ENCODE data around the gene MAPK6. TPM values are rescaled to one million over a fixed set of nuclear protein-coding genes. Genes with fewer than 3 reads are reported as not detected.

Gene MAPK6
- total RNA-seq, 1 experiment from 2014 or later, result 83.2 TPM

DNA sequence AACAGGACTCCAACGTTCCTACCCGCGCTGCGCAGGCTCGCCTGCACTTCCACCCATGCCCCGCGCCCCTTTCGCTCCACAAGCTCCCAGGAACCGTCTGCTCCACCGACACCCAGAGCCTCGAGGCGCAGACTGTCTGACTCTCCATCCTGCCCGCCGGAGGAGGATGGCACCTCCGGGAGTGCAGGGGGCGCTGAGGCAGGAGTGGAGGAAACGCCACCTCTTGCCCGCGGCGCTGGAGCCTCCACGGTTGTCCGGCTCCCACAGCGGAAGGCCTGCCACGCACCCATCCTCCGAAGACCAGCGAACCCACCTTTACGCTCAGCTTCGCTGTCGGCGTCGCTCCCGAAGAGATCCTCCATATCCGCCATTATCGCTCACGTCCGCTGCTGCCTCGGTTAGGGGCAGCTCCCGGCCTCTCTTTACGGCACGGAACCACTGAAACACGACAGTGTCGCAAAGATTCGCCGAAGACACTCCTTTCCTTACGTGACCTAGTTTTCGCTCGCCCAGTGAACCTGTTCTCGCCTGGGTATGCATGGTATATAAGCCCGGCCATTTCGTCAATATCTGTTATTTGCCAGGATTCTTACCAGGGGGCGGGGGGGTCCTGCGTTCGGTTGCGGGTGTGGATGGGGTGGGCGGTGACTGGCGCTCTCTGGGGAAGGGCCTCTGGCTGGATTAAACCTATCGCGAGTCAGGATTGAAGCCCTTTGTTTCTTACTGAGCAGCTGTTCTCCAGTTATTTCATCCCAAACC is 47.5 kb upstream of the MAPK6 start, which contains the start of gene LEO1 (continued):
- TF ChIP-seq, protein P1, sequence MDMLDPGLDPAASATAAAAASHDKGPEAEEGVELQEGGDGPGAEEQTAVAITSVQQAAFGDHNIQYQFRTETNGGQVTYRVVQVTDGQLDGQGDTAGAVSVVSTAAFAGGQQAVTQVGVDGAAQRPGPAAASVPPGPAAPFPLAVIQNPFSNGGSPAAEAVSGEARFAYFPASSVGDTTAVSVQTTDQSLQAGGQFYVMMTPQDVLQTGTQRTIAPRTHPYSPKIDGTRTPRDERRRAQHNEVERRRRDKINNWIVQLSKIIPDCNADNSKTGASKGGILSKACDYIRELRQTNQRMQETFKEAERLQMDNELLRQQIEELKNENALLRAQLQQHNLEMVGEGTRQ (CRISPR knock-in tag; IDR thresholded peaks at IDR 0.05), result no peak
- TF ChIP-seq, protein P2, sequence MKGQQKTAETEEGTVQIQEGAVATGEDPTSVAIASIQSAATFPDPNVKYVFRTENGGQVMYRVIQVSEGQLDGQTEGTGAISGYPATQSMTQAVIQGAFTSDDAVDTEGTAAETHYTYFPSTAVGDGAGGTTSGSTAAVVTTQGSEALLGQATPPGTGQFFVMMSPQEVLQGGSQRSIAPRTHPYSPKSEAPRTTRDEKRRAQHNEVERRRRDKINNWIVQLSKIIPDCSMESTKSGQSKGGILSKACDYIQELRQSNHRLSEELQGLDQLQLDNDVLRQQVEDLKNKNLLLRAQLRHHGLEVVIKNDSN (CRISPR knock-in tag; IDR thresholded peaks at IDR 0.05), result no peak
- TF ChIP-seq GTF2I (CRISPR knock-in tag; conservative IDR thresholded peaks at IDR 0.05) (no peak), TEAD1 (CRISPR knock-in tag; IDR thresholded peaks at IDR 0.05) (peak; percentile 82), CREB1 (CRISPR knock-in tag; IDR thresholded peaks at IDR 0.05) (no peak), ESRRA (CRISPR knock-in tag; IDR thresholded peaks at IDR 0.05; ENCODE audit: borderline replicate concordance) (no peak), MXD4 (CRISPR knock-in tag; IDR thresholded peaks at IDR 0.05; ENCODE audit: borderline replicate concordance) (no peak), CREM (CRISPR knock-in tag; IDR thresholded peaks at IDR 0.05) (peak; percentile 72), HMGA2 (CRISPR knock-in tag; IDR thresholded peaks at IDR 0.05) (no peak), NFE2L1 (CRISPR knock-in tag; IDR thresholded peaks at IDR 0.05) (no peak), TEAD4 (CRISPR knock-in tag; IDR thresholded peaks at IDR 0.05) (no peak), FOXK1 (CRISPR knock-in tag; IDR thresholded peaks at IDR 0.05) (peak; percentile 63; the same call in 1 of the 2 replicates), ETV6 (CRISPR knock-in tag; IDR thresholded peaks at IDR 0.05) (no peak; the same call in 1 of the 2 replicates), ATF1 (CRISPR knock-in tag; IDR thresholded peaks at IDR 0.05) (no peak), GABPB1 (CRISPR knock-in tag; IDR thresholded peaks at IDR 0.05) (peak; percentile 53; the same call in 1 of the 2 replicates), OVOL2 (CRISPR knock-in tag; IDR thresholded peaks at IDR 0.05; ENCODE audit: borderline replicate concordance) (no peak), ZBTB21 (CRISPR knock-in tag; IDR thresholded peaks at IDR 0.05; ENCODE audit: borderline replicate concordance) (no peak), SMAD3 (CRISPR knock-in tag; IDR thresholded peaks at IDR 0.05; ENCODE audit: borderline replicate concordance) (0 out of 2 replicates have a peak, but pooled peaks have one; percentile 85), ZNF121 (CRISPR knock-in tag; IDR thresholded peaks at IDR 0.05) (0 out of 2 replicates have a peak, but pooled peaks have one; percentile 9), SMAD4 (CRISPR knock-in tag; IDR thresholded peaks at IDR 0.05) (peak; percentile 61; the same call in 1 of the 2 replicates)
- TF ChIP-seq, protein P3, sequence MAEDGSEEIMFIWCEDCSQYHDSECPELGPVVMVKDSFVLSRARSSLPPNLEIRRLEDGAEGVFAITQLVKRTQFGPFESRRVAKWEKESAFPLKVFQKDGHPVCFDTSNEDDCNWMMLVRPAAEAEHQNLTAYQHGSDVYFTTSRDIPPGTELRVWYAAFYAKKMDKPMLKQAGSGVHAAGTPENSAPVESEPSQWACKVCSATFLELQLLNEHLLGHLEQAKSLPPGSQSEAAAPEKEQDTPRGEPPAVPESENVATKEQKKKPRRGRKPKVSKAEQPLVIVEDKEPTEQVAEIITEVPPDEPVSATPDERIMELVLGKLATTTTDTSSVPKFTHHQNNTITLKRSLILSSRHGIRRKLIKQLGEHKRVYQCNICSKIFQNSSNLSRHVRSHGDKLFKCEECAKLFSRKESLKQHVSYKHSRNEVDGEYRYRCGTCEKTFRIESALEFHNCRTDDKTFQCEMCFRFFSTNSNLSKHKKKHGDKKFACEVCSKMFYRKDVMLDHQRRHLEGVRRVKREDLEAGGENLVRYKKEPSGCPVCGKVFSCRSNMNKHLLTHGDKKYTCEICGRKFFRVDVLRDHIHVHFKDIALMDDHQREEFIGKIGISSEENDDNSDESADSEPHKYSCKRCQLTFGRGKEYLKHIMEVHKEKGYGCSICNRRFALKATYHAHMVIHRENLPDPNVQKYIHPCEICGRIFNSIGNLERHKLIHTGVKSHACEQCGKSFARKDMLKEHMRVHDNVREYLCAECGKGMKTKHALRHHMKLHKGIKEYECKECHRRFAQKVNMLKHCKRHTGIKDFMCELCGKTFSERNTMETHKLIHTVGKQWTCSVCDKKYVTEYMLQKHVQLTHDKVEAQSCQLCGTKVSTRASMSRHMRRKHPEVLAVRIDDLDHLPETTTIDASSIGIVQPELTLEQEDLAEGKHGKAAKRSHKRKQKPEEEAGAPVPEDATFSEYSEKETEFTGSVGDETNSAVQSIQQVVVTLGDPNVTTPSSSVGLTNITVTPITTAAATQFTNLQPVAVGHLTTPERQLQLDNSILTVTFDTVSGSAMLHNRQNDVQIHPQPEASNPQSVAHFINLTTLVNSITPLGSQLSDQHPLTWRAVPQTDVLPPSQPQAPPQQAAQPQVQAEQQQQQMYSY (CRISPR knock-in tag; IDR thresholded peaks at IDR 0.05), result no peak
- TF ChIP-seq, protein P4, sequence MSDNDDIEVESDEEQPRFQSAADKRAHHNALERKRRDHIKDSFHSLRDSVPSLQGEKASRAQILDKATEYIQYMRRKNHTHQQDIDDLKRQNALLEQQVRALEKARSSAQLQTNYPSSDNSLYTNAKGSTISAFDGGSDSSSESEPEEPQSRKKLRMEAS (CRISPR knock-in tag; IDR thresholded peaks at IDR 0.05), result peak; percentile 81
- TF ChIP-seq, protein P5, sequence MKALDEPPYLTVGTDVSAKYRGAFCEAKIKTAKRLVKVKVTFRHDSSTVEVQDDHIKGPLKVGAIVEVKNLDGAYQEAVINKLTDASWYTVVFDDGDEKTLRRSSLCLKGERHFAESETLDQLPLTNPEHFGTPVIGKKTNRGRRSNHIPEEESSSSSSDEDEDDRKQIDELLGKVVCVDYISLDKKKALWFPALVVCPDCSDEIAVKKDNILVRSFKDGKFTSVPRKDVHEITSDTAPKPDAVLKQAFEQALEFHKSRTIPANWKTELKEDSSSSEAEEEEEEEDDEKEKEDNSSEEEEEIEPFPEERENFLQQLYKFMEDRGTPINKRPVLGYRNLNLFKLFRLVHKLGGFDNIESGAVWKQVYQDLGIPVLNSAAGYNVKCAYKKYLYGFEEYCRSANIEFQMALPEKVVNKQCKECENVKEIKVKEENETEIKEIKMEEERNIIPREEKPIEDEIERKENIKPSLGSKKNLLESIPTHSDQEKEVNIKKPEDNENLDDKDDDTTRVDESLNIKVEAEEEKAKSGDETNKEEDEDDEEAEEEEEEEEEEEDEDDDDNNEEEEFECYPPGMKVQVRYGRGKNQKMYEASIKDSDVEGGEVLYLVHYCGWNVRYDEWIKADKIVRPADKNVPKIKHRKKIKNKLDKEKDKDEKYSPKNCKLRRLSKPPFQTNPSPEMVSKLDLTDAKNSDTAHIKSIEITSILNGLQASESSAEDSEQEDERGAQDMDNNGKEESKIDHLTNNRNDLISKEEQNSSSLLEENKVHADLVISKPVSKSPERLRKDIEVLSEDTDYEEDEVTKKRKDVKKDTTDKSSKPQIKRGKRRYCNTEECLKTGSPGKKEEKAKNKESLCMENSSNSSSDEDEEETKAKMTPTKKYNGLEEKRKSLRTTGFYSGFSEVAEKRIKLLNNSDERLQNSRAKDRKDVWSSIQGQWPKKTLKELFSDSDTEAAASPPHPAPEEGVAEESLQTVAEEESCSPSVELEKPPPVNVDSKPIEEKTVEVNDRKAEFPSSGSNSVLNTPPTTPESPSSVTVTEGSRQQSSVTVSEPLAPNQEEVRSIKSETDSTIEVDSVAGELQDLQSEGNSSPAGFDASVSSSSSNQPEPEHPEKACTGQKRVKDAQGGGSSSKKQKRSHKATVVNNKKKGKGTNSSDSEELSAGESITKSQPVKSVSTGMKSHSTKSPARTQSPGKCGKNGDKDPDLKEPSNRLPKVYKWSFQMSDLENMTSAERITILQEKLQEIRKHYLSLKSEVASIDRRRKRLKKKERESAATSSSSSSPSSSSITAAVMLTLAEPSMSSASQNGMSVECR (CRISPR knock-in tag; IDR thresholded peaks at IDR 0.05; ENCODE audit: borderline replicate concordance), result peak; percentile 84; the same call in 1 of the 2 replicates
- TF ChIP-seq, protein P6, sequence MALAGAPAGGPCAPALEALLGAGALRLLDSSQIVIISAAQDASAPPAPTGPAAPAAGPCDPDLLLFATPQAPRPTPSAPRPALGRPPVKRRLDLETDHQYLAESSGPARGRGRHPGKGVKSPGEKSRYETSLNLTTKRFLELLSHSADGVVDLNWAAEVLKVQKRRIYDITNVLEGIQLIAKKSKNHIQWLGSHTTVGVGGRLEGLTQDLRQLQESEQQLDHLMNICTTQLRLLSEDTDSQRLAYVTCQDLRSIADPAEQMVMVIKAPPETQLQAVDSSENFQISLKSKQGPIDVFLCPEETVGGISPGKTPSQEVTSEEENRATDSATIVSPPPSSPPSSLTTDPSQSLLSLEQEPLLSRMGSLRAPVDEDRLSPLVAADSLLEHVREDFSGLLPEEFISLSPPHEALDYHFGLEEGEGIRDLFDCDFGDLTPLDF (CRISPR knock-in tag; IDR thresholded peaks at IDR 0.05), result 0 out of 2 replicates have a peak, but pooled peaks have one; percentile 16

Data from WTC11 (cell line).